IgD-negative memory B cell (primary cell): ENCODE measurements around the gene GSG1L. TPM values are rescaled to one million over a fixed set of nuclear protein-coding genes. Genes with fewer than 3 reads are reported as not detected.

ENCODE experiments used
- H3K27ac Mint-ChIP-seq, 3 donors: one replicate each; pipeline ENCODE4 v1.8.0; 2020 to 2022; ENCODE audit warnings: mild to moderate bottlenecking in 3 of 3, mixed read lengths in 3 of 3, moderate library complexity in 1 of 3
- H3K27me3 Mint-ChIP-seq: one replicate; pipeline ENCODE4 v1.8.0; 2021; ENCODE audit warnings: mixed read lengths
- H3K36me3 Mint-ChIP-seq: one replicate; pipeline ENCODE4 v1.8.0; 2020; ENCODE audit warnings: mild to moderate bottlenecking, mixed read lengths
- H3K4me1 Mint-ChIP-seq, 3 donors: one replicate each; pipeline ENCODE4 v1.8.0; 2020 to 2022; ENCODE audit warnings: mixed read lengths in 3 of 3, mild to moderate bottlenecking in 1 of 3
- H3K4me3 Mint-ChIP-seq, 4 donors: one replicate each; pipeline ENCODE4 v1.8.0; 2020 to 2022; ENCODE audit warnings: mild to moderate bottlenecking in 4 of 4, mixed read lengths in 4 of 4, moderate library complexity in 3 of 4
- H3K9me3 Mint-ChIP-seq, 3 donors: one replicate each; pipeline ENCODE4 v1.8.0; 2020 to 2021; ENCODE audit warnings: mixed read lengths in 3 of 3, mild to moderate bottlenecking in 1 of 3
- polyA plus RNA-seq: library from polyadenylated mRNA; unstranded; fragments of 300-500 nt; fragmentation: Illumina TruSeq; gene quantifications from one replicate; pipeline ENCODE4 v1.2.3, GENCODE V29; 2021

Gene GSG1L
- polyA plus RNA-seq, 1 donor from 2014 or later: not detected

GRCh38 chr16:27795992-27796614 lies 267.4 kb downstream of the GSG1L start:
- Mint-ChIP-seq H3K4me1 (peaks cover 0 to 1% (median 0%) of the 10 kb centered on the region in 3 donors), H3K27me3 (peaks cover 12% of the 10 kb centered on the region), H3K4me3 (no peak overlapping the region), H3K27ac (peak overlapping the region in 1 of 3 donors; percentile 67), H3K36me3 (no peaks in the 10 kb centered on the region), H3K9me3 (peaks cover 2 to 3% (median 3%) of the 10 kb centered on the region in 3 donors)

DNA sequence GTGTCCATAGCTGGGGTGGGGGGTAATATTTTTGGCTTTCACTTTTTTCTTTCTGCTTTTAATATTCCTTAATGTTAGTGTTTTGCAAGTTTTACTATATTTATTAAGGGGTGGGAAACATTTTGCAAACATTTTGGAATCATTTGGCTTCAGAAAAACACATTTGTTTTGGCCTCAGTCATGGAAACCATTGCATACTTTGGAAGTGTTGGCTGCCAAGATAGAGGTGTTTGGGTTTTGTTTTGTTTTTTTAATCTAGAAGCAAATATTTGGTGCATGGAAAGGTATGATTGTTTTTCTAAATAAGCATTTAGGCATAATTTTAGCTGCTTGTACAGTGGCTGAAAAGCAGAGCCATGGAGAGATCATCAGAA lies 270.3 kb downstream of the GSG1L start:
- H3K4me1 Mint-ChIP-seq: peaks cover 0 to 1% (median 0%) of the 10 kb centered on the region in 3 donors
- H3K9me3 Mint-ChIP-seq: peaks cover 2 to 3% (median 3%) of the 10 kb centered on the region in 3 donors
- H3K27me3 Mint-ChIP-seq: peaks cover 12% of the 10 kb centered on the region
- no peaks in the 10 kb centered on the region for H3K36me3 Mint-ChIP-seq
- H3K4me3 Mint-ChIP-seq: no peak overlapping the region
- H3K27ac Mint-ChIP-seq: no peak overlapping the region

- no peak overlapping the region for H3K27ac Mint-ChIP-seq
- peaks cover 0 to 3% (median 3%) of the 10 kb centered on the region in 3 donors for H3K9me3 Mint-ChIP-seq
- no peaks in the 10 kb centered on the region for H3K36me3 Mint-ChIP-seq
These were observed 270.8 kb downstream of the GSG1L start for GRCh38 chr16:27792486-27793248.

GRCh38 chr16:27791404-27791719 lies 272.2 kb downstream of the GSG1L start:
- peaks cover 6% of the 10 kb centered on the region for H3K27me3 Mint-ChIP-seq
- H3K27ac Mint-ChIP-seq: no peak overlapping the region
- H3K4me1 Mint-ChIP-seq: peaks cover 0 to 1% (median 0%) of the 10 kb centered on the region in 3 donors
- no peaks in the 10 kb centered on the region for H3K36me3 Mint-ChIP-seq
- H3K4me3 Mint-ChIP-seq: no peak overlapping the region
- peaks cover 0 to 3% (median 2%) of the 10 kb centered on the region in 3 donors for H3K9me3 Mint-ChIP-seq

More at GRCh38 chr16:27792486-27793248, 270.8 kb downstream of the GSG1L start:
- H3K4me1 Mint-ChIP-seq: peaks cover 0 to 1% (median 0%) of the 10 kb centered on the region in 3 donors
- no peak overlapping the region for H3K4me3 Mint-ChIP-seq
- H3K27me3 Mint-ChIP-seq: peaks cover 12% of the 10 kb centered on the region

- Mint-ChIP-seq H3K9me3 (peaks cover 0 to 2% (median 0%) of the 10 kb centered on the region in 3 donors), H3K36me3 (no peaks in the 10 kb centered on the region), H3K27me3 (peaks cover 3% of the 10 kb centered on the region), H3K27ac (peak overlapping the region in 1 of 3 donors; percentile 68), H3K4me1 (peaks cover 0 to 1% (median 0%) of the 10 kb centered on the region in 3 donors), H3K4me3 (no peak overlapping the region)
These were observed 272.7 kb downstream of the GSG1L start for GRCh38 chr16:27790546-27791403.

- Mint-ChIP-seq H3K9me3 (no peaks in the 10 kb centered on the region), H3K36me3 (no peaks in the 10 kb centered on the region), H3K27ac (no peak overlapping the region), H3K4me1 (peaks cover 0 to 1% (median 0%) of the 10 kb centered on the region in 3 donors), H3K4me3 (no peak overlapping the region), H3K27me3 (peaks cover 1% of the 10 kb centered on the region)
These were observed 273.8 kb downstream of the GSG1L start for GRCh38 chr16:27789595-27790241.

DNA sequence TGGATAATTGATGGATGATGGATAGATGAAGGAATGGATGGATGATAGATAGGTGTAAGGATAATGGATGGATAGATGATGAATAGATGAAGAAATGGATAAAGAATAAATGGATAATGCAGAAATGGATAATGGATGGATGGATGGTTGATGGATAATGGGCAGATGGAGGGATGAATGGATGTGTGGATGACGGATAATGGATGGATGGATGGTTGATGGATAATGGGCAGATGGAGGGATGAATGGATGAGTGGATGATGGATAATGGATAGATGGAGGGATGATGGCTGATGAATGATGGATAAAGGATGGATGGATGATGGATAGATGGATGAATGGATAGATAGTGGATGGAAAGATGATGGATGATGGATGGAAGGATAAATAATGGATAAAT lies 274.4 kb downstream of the GSG1L start:
- no peak overlapping the region for H3K4me3 Mint-ChIP-seq
- H3K27ac Mint-ChIP-seq: no peak overlapping the region
- peaks cover 0 to 1% (median 0%) of the 10 kb centered on the region in 3 donors for H3K4me1 Mint-ChIP-seq
- no peaks in the 10 kb centered on the region for H3K9me3 Mint-ChIP-seq
- no peaks in the 10 kb centered on the region for H3K36me3 Mint-ChIP-seq
- H3K27me3 Mint-ChIP-seq: peaks cover 1% of the 10 kb centered on the region

- Mint-ChIP-seq H3K27me3 (peaks cover 1% of the 10 kb centered on the region), H3K36me3 (no peaks in the 10 kb centered on the region), H3K4me1 (no peaks in the 10 kb centered on the region), H3K27ac (no peak overlapping the region), H3K4me3 (no peak overlapping the region), H3K9me3 (no peaks in the 10 kb centered on the region)
These were observed 275.8 kb downstream of the GSG1L start for GRCh38 chr16:27787665-27788064.

DNA sequence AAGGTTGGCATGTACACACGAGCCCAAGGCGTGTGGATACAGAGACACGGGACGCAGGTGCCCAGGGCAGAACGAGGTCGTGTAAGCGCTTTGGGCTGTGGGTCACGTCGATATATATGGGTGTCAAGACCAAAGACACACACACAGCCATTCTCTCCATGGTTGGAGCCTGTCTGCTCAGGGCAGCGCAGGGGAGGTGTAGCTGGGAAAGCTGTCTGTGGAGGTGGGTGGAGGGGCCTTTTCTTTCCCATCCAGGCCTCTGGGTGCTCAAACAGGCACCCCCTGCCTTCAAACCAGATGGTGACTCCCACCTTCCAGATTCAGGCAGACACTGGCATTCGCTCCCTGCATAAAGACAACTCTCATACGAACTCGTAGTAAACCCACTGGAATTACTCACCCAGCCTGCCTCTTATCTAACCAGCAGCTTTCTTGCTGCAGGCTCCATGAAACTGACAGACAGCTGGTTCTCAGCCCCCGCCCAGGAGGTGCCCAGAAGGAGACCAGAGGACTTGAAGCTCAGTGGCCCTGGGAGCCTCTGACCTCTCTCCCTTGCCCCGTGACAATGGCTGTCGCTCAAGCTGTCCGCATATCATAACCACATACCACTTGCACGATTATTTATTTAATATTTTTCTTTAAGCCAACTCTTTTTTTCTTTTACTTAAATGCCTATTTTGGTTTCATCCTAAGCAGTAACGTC lies 276.4 kb downstream of the GSG1L start:
- Mint-ChIP-seq H3K27ac (no peak overlapping the region), H3K9me3 (no peaks in the 10 kb centered on the region), H3K27me3 (peaks cover 1% of the 10 kb centered on the region), H3K36me3 (no peaks in the 10 kb centered on the region), H3K4me3 (no peak overlapping the region), H3K4me1 (no peaks in the 10 kb centered on the region)

DNA sequence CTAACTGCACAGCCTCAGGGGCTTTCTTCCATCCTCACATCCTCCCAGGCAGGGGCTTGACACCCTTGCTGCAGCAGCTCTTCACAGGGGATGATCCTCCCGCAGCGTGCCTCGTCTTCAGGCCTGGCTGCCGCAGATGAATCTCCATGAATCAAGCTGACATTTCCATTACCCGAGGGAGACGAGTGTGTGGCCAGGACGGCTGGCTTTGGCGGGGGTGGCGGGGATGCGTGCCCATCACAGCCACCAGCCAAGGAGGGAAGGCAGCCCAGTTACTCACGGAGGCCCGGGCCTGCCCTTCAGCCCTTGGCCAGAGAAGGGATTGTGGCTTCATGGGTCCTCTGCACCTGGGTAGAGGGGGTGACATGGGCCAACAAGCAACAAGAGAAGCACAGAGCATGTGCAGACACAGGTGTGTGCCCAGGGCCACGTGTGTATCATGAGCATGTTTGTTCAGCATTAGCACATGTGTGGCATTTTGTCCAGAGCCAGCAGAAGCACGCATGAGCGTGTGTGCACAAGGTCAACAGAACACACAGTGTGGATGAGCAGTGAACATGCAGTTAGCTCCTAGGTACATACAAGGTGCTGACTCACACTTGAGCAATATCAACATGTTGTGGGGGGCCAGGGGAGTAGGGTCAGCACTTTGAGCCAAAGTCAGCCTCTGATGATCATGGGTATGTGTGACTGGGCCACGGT lies 277.1 kb downstream of the GSG1L start:
- Mint-ChIP-seq H3K4me1 (no peaks in the 10 kb centered on the region), H3K27me3 (peaks cover 1% of the 10 kb centered on the region), H3K9me3 (no peaks in the 10 kb centered on the region), H3K36me3 (no peaks in the 10 kb centered on the region), H3K4me3 (peak overlapping the region in 1 of 4 donors; percentile 56), H3K27ac (no peak overlapping the region)

GRCh38 chr16:27785307-27785678 lies 278.2 kb downstream of the GSG1L start:
- no peaks in the 10 kb centered on the region for H3K9me3 Mint-ChIP-seq
- no peaks in the 10 kb centered on the region for H3K4me1 Mint-ChIP-seq
- H3K36me3 Mint-ChIP-seq: no peaks in the 10 kb centered on the region
- no peak overlapping the region for H3K4me3 Mint-ChIP-seq
- peak overlapping the region in 1 of 3 donors; percentile 39 for H3K27ac Mint-ChIP-seq
- H3K27me3 Mint-ChIP-seq: peaks cover 1% of the 10 kb centered on the region

- Mint-ChIP-seq H3K4me1 (no peaks in the 10 kb centered on the region), H3K4me3 (no peak overlapping the region), H3K27me3 (peaks cover 1% of the 10 kb centered on the region), H3K27ac (peak overlapping the region in 1 of 3 donors; percentile 39), H3K36me3 (no peaks in the 10 kb centered on the region), H3K9me3 (no peaks in the 10 kb centered on the region)
These were observed 278.9 kb downstream of the GSG1L start for GRCh38 chr16:27784351-27785306.
